ENCODE measurements around the gene KRTAP5-3.
"Not testable (repeated sequence)": the region's sequence is repeated elsewhere in the genome, so short reads cannot be mapped to it uniquely, and the experiment has no call there.

Gene KRTAP5-3

DNA sequence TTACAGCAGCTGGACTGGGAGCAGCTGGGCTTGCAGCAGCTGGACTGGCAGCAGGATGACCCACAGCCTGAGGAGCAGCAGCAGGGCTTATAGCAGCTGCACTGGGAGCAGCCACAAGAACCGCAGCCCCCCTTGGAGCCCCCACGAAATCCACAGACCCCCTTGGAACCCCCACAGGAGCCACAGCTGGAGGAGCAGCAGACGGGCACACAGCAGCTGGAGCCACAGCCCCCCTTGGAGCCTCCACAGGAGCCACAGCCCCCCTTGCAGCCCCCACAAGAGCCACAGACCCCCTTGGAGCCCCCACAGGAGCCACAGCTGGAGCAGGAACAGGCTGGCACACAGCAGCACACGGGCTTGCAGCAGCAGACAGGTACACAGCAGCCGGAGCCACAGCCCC, 362 bp downstream of the KRTAP5-3 start:
- DNase-seq = not testable (repeated sequence)

DNA sequence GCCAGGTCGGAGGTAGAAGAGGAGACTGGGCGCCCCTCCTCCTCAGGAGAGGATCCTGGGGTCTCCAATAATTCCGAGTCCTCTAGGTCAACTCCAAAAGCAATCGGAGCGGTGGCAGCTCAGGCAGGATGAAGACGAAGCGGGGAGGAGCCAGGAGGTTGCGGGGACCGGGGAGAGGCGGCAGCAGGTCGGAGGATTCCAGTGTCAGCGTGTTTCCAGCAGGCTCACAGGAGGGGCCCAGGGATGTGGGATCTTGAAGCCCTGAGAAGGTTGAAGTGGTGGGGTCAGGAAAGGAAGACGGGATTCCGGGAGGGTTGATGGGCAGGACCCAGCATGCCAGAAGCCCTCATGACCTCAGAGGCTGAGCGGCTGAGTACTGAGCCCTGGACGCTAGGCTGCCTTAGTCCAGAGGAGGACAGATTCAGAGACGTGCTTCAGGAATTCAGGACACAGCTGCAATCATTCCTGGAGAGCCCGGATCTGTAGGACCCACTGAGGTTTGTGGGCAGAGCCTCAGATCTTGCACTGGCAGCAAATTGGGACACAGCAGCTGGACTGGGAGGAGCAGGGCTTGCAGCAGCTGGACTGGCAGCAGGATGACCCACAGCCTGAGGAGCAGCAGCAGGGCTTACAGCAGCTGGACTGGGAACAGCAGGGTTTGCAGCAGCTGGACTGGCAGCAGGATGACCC, 962 bp downstream of the KRTAP5-3 start:
- not testable (repeated sequence) for DNase-seq

DNA sequence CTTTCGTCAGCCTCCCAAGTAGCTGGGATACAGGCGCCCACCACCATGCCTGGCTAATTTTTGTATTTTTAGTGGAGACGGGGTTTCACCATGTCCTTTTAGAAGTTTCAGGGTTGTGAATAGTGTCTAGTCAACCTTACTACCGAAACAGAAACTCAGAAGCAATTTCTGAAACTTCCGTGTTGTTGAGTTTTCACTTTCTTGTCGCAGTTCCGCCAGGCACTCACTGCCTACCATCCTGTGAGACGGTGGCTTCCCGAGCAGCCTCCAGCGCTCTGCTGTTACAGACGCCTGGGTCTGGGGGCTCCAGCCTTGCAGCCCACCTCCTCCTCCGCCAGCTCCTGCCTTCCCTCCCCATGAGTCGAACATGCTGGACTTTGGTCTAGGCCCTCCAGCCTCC, 2.3 kb downstream of the KRTAP5-3 start:
- not testable (repeated sequence) for DNase-seq

DNA sequence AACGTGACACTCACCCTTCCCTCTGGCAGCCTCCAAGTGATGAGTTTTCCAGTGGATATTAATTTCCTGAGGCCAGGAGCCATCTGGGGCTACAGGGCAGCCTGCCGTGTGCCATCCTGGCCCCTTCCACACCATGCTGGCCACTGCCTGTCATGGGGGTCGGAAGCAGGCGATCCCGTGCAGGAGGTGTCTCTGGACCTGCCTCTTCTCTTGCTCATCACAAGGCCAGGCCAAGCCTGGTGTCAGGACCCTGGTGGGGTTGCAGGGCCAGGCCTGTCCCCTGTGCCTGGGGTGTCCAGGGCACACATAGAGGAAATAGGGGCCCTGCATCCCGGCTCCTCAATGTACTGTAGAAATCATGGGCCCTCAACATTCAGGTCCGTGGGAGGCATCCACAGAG, 3.6 kb downstream of the KRTAP5-3 start:
- no peak for DNase-seq

DNA sequence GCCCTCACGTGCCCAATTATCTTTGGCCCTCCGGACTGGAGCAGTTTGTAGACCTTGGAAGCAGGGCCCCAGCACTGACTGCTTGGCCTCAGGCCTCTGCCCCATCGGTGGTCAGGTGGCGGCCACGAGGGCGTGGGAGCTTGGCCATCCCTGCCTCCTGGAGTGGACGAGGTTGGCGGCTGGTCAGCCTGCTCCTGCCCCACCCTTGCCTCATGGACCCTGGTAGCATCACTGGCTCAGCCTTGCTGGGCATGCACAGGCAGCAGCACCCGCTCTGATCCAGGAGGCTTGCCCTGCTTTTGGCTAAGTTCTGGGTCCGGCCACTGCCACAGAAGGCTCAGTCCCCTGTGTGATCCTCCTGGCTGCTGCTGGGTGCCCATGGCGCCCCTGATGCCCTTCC, 4.1 kb downstream of the KRTAP5-3 start:
- DNase-seq = no peak

DNA sequence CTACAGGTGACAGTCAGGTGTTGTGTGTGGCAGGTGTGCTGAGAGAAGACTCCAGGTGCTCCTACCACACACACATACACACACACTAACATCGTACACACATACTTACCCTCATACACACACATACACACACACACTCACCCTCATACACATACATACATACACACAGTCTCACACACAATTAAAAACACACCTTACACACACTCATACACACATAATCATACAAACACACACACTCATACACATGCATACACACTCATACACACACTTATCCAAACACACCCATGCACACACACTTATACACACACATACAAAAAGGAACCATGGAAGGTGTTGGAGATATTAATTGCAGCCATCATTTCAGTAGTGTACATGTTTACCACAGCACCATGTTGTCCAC, 4.6 kb downstream of the KRTAP5-3 start:
- DNase-seq = no peak

DNA sequence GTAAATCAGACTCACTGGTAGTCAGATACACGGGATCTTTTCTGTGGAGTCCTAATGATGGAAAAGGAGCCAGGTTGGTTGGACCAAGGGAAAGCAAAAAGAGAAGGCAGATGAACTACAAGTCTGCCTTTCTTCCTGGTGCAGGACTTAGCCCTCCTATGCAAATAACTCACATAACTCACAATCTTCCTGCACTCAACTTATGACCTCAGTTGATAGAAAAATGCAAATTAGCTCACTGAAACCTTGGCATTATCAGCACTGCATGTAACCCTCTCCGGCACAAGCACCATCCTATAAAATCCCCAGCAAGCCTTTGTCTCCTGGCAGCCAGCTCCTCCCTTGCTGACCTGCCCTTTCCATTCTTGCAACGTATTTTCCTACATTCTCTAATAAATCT, 6.6 kb downstream of the KRTAP5-3 start:
- DNase-seq = not testable (repeated sequence)

DNA sequence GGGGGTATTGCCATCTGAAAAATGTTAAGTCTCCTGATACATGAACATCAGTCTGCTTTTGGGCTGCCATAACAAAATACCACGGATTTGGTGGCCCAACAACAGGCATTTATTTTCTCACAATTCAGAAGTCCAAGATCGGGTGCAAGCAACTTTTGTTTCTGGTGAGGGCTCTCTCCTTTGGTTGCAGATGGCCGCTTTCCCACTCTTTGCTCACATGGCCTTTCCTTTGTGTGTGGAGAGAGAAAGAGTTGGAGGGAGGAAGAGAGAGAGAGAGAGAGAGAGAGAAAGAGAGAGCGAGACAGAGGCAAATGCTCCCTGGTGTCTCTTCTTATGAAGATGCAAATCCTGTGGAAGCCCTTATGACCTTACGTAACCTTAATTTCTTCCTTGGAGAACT, 7.6 kb downstream of the KRTAP5-3 start:
- no peak for DNase-seq

DNA sequence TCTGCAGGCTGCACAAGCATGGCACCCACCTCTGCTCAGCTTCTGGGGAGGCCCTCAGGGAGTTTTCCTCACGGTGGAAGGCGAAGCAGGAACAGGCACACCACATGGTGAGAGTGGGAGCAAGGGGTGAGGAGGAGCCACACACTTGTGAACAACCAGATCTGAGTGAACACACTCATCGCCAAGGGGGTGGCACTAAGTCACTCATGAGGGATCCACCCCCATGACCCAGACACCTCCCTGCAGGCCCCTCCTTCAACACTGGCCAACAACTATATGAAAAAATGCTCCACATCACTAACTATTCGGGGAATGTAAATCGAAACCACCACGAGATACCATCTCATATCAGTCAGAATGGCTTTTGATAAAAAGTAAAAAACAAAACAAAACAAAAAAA, 9.4 kb downstream of the KRTAP5-3 start:
- DNase-seq = no peak

DNA sequence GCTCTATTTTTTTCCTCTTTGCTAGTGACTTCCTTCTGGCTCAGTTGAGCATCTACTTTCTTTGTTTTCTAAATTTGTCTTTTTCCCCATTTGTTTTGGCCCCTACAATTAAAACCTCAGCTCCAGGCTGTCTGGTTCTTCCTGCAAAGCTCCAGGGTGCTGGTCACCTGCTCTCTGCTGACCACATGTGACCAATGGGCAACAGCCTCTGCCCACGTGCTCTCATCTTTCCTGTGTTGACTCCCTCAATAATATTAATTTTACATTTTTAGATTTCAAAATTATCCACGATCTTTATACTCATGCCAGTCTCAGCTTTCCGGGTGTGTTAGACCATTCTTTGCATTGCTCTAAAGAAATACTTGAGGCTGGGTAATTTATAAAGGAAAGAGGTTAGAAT, 9.9 kb downstream of the KRTAP5-3 start:
- not testable (repeated sequence) for DNase-seq

DNA sequence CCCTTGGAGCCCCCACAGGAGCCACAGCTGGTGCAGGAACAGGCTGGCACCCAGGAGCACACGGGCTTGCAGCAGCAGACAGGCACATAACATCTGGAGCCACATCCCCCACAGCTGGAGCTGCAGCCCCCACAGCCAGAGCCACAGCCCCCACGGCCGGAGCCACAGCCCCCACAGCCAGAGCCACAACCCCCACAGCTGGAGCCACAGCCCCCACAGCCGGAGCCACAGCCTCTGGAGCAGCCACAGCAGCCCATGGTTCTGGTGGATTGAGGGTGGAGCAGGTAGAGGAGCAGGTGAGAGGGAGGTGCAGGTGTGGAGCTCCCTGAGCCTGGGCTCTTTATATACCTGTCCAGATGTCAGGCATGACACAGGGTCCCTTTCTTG, 10.3 kb downstream of the KRTAP5-3 start, which contains the start of gene KRTAP5-2:
Gene KRTAP5-2, minus strand, starts transcription at position 301 of the 387 bp plus-strand sequence. Its CDS starts 44 bp downstream, at position 257.
- no peak for DNase-seq

DNA sequence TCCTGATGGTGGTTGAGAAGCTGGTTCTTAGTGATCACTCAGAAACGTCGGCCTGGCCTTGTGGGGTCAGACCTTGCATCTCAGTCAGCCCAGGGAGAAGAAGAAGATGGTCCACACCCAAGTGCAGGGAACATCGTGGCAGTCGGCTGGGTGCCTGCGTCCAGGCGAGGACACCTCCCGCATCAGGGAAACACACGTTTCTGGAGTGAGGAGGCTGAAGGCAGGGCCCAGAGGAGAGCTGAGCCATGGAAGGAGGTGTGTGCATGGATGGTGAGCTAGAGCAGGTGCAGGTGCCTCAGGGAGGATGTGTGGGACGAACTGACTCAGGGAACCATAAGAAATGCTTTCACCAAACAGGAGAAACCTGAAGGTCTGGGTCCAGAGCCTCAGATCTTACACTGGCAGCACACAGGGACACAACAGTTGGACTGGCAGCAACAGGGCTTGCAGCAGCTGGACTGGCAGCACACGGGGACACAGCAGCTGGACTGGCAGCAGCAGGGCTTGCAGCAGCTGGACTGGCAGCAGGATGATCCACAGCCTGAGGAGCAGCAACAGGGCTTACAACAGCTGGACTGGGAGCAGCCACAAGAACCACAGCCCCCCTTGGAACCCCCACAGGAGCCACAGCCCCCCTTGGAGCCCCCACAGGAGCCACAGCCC, 10.8 kb downstream of the KRTAP5-3 start:
- DNase-seq = no peak

DNA sequence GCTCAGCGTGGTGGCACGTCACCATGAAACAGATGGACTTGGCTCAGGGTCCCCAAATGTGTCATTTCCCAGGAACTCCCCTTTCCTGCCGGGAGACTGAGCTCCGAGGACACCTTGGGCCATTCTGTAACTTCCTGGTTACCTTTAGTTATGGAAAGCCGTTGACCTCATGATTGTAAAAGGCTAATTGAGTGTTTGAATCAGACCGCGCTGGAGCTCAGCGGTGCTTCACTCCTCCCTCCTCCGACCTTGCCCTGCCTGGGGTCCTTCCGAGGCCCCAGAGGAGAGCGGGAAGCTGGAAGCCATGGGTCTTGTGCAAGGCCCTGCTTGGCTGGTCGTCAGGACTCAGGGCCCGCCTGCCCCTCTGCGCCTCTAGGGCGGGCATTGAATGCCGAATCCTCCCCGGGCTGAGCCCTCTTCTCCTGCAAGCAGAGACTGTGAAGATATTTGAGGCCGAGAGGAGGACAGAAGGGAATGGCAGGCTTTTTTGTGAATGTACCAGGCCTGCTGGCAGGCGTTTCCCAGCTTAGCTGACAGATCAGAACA, 11.6 kb downstream of the KRTAP5-3 start:
- not testable (repeated sequence) for DNase-seq

DNA sequence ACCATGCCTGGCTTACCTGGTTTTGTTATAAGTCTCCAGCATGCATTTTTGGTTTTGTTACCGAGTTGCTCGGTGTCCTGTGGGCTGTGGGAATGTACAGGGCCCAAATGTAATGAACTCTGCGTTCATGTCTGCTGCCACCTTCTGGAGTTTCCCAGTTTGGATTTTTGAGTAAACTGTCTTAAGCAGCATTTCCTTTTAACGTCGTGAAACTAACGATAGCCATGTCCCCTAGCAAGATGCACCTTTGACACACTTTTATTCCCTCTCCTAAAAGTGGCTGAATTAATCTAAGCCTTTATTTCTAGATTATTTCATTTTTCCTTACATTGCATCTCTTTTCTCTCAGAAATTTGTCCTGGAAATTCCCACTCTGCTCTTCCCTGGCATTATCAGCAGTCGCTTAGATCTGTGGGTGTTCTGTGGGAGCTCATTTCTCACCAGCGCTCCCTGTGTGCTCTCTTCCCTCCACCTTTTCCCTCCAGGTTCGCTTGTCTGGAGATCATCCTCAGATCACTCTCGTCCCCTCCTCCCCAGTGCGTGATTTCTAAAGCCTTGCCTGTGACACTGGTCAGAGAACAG, 12.2 kb downstream of the KRTAP5-3 start:
- DNase-seq = not testable (repeated sequence)

DNA sequence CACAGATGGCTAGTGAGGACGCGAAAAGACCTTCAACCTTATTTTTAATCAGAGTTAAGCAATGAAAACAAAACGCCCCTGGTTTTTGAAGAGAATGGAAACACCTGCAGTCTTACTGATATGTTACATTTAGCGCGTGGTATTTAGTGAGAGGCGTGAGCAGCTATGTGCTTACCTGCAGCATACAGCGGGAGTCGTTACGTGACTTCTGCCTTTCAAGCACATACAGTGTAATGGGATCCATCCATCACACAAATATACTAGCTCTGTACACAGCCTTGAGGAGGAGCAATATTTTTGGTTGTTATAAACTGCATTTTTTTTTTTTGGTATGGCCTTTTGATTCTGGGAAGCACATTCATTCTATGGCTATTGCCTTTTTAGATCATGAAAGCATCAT, 15.6 kb downstream of the KRTAP5-3 start:
- no peak for DNase-seq

DNA sequence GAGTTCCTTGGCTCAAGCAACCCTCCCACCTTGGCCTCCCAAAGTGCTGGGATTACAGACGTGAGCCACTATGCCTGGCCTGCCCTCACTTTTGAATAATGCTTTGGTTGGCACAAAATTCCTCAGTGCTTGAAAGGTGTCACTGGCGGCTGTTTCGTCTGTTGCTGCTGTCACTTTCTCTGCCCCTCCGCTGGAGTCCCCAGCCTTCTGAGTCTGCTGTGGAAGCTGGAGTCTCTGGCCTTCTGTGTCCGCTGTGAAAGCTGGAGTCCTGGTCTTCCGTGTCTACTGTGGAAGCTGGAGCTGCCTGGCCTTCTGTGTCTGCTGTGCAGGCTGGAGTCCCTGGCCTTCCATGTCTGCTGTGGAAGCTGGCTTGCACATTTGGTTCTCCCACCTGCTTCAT, 18.3 kb downstream of the KRTAP5-3 start:
- DNase-seq = no peak

DNA sequence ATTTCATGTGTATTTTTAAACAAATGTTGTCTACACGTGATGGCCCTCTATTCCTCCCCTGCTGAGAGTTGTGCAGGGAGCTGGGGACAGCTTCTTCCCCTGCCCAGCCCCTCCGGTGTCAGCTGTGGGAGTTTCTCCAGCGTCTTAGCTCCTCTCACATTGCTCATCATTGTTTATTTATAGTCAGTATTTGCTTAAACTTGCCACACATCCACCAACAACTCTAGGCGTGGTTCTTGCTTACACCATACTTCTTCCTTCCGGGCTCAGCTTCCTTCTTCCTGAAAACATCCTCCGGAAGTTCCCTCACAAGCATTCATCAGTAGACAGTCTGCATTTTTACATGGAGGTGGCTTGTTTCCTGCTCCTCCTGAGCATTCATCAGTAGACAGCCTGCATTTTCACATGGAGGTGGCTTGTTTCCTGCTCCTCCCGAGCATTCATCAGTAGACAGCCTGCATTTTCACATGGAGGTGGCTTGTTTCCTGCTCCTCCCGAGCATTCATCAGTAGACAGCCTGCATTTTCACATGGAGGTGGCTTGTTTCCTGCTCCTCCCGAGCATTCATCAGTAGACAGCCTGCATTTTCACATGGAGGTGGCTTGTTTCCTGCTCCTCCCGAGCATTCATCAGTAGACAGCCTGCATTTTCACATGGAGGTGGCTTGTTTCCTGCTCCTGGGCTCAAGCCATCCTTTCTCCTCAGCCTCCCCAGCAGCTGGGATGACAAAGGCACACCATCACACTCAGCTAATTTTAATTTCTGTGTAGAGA, 18.9 kb downstream of the KRTAP5-3 start:
- DNase-seq = not testable (repeated sequence)

DNA sequence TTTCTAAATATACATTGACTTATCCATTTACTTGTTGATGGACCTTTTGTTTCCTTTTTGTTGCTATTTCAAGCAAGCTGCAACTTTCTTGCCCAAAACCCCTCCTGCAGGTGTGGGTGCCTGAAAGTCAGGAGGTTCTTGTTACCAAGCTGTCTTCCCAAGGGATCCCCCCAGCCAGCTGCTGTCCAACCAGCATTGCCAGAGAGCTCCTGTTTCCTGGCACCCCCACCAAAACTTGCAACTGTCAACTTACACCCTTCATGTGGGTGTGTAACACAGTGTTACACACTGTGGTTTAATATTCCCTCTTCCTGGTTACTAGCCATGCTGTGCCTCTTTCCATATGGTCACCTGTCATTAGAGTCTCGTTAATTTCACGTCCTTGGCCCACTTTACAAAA, 21.6 kb downstream of the KRTAP5-3 start:
- no peak for DNase-seq

DNA sequence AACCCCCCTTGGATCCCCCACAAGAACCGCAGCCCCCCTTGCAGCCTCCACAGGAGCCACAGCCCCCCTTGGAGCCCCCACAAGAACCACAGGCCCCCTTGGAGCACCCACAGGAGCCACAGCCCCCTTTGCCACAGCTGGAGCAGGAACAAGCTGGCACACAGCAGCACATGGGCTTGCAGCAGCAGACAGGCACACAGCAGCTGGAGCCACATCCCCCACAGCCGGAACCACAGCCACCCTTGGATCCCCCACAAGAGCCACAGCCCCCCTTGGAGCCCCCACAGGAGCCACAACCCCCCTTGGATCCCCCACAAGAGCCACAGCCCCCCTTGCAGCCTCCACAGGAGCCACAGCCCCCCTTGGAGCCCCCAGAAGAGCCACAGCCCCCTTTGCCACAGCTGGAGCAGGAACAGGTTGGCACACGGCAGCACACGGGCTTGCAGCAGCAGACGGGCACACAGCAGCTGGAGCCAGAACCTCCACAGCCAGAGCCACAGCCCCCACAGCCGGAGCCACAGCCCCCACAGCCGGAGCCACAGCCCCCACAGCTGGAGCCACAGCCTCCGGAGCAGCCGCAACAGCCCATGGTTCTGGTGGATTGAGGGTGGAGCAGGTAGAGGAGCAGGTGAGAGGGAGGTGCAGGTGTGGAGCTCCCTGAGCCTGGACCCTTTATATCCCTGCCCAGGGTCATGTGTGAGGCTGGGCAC, 23.4 kb downstream of the KRTAP5-3 start, which contains the start of gene KRTAP5-1:
Gene KRTAP5-1, minus strand, starts transcription at position 623 of the 710 bp plus-strand sequence. Its CDS starts 34 bp downstream, at position 589.
- not testable (repeated sequence) for DNase-seq

DNA sequence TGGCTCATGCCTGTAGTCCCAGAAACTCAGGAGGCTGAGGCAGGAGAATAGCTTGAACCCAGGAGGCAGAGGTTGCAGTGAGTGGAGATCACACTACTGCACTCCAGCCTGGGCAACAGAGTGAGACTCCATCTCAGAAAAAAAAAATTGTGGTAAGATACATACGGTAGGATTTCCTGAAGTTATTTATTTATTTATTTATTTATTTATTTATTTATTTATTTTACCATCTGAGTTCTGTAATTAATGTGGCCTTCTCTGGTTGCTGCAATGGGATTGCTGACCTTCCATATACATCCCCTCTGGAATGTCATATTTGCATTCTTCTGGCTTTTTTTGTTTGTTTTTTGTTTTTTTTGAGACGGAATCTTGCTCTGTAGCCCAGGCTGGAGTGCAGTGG, 25.4 kb downstream of the KRTAP5-3 start:
- not testable (repeated sequence) for DNase-seq

DNA sequence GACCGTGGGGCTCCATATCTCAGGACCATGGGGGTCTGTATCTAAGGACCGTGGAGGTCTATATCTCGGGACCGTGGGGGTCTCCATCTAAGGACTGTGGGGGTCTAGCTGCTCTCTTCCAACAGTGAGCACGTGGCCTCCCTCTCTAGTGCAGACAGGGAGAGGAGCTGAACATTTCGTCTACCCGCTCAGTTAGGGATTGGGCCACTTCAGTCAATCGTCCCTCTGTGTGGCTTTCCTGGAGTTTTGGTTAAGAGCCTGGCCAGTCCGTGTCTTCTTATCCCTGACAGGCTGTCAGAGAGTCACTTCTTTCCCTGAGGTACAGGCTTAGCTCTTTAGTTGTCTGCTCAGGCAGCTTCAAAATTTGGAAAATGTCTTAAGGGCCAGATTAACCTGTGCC, 26.3 kb downstream of the KRTAP5-3 start:
- no peak for DNase-seq

DNA sequence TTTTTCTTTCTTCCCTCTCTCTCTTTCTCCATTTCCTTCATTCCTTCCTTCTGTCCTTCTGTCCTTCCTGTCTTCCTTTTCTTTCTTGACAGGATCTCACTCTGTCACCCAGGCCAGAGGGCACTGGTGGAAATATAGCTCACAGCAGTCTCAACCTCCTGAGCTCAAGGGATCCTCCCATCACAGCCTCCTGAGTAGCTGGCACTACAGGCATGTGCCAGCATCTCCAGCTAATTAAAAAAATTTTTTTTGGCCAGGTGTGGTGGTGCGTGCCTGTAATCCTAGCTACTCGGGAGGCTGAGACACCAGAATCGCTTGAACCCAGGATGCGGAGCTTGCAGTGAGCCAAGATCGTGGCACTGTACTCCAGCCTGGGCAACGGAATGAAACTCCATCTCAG, 31.4 kb downstream of the KRTAP5-3 start:
- no peak for DNase-seq

All from activated gamma-delta T cell treated with Interleukin-2 at 50 U/mL for 16 hours (primary cell).